Stomach (tissue), 9 donors: Measurements from ENCODE around the gene RFTN1. TPM values are rescaled to one million over a fixed set of nuclear protein-coding genes. Genes with fewer than 3 reads are reported as not detected.

Source experiments
- DNase-seq, 2 donors: peaks; one replicate each; pipeline versions ENCODE4 v3.0.0 to v3.0.0-alpha.2; 2013 to 2019
- H3K27ac ChIP-seq, 5 donors: fragments of 200-600 bp in 4 of 5; sonication (generic) in 4 of 5; one replicate each; pipeline ENCODE4 v1.5.1; 2013 to 2019; ENCODE audit warnings: mild to moderate bottlenecking in 1 of 5, moderate library complexity in 1 of 5
- H3K27me3 ChIP-seq, 3 donors: fragments of 200-600 bp; sonication (generic); one replicate each; pipeline ENCODE4 v1.5.1; 2017 to 2019; ENCODE audit warnings: mixed run types in 1 of 3
- H3K36me3 ChIP-seq, 4 donors: fragments of 200-600 bp; sonication (generic); 1 replicate in 3 of 4; 2 replicates in 1 of 4; pipeline ENCODE4 v1.5.1; 2016 to 2019
- H3K4me1 ChIP-seq, 4 donors: fragments of 200-600 bp; sonication (generic); one replicate each; pipeline ENCODE4 v1.5.1; 2016 to 2019
- H3K4me3 ChIP-seq, 4 donors: fragments of 200-600 bp; sonication (generic) in 3 of 4; one replicate each; pipeline ENCODE4 v1.5.1; 2016 to 2019; ENCODE audit warnings: mild to moderate bottlenecking in 1 of 4
- H3K9me3 ChIP-seq, 4 donors: fragments of 200-600 bp; sonication (generic); one replicate each; pipeline ENCODE4 v1.5.1; 2016 to 2019
- EP300 ChIP-seq: sonication (generic); formaldehyde crosslinking; IDR thresholded peaks from one replicate; pipeline ENCODE4 v1.6.1; 2017; ENCODE audit warnings: antibody characterized with exemption
- POLR2A ChIP-seq, 4 donors: fragments of 450-650 bp; IDR thresholded peaks; one replicate each; pipeline ENCODE4 v1.6.1; 2016; ENCODE audit warnings: antibody characterized with exemption in 4 of 4, control low read depth in 2 of 4, mild to moderate bottlenecking in 1 of 4, moderate library complexity in 1 of 4
- POLR2AphosphoS5 ChIP-seq, 3 donors: sonication (generic); formaldehyde crosslinking; IDR thresholded peaks; one replicate each; pipeline ENCODE4 v1.6.1; 2016; ENCODE audit warnings: antibody characterized with exemption in 3 of 3
- WGBS, 5 donors: extraction: QIAGEN DNeasy Blood & Tissue Kit in 3 of 5; methylation state at CpG; one replicate each; pipeline versions ENCODE4 v1.1.5 to v1.1.7; 2013 to 2018; 5-methylcytosine and 5-hydroxymethylcytosine counted together
- intact Hi-C: fragments of 100-400 bp; cut with DNase I; formaldehyde crosslinking; loops from one replicate; pipeline ENCODE4 v1.15.1; 2023; ENCODE audit warnings: low total_unique reads
- polyA plus RNA-seq, 3 donors: library from polyadenylated mRNA; stranded (reverse); fragments of 200-250 nt; gene quantifications; one replicate each; pipeline ENCODE4 v1.2.3, GENCODE V29; 2013
- total RNA-seq, 5 donors: library from RNA; depleted of rRNA; stranded (reverse); fragments of >200 nt; gene quantifications; one replicate each; pipeline versions ENCODE4 v1.1.0 to v1.2.3, GENCODE V29; 2014 to 2016
- TF ChIP-seq, protein P1 (sequence below), 7 experiments: fragments of 450-650 bp in 4 of 7; fragments of 200-600 bp in 3 of 7; sonication (generic) in 3 of 7; IDR thresholded peaks; one replicate each; pipeline ENCODE4 v1.5.1; 2016 to 2019; ENCODE audit warnings: antibody characterized with exemption in 7 of 7, control low read depth in 2 of 7, mild to moderate bottlenecking in 1 of 7
- donor health status: healthy with polysubstance abuse.
- donor health status: Bipolar disorder and iron deficiency.
- donor health status: healthy.

Gene RFTN1
- total and polyA plus RNA-seq, 8 donors, result 4.6 to 103 (median 18.9) TPM

- 73 to 84% (median 81%) methylated on average over 6 of the region's 6 CpGs for WGBS, 5 donors
- H3K4me1 ChIP-seq, result no peaks in the 10 kb centered on the region
- DNase-seq, result no peak
- intact Hi-C loops, result no loop called here
- H3K9me3 ChIP-seq, result no peaks in the 10 kb centered on the region
- H3K27ac ChIP-seq, result no peak overlapping the region
- no peak overlapping the region for H3K4me3 ChIP-seq
- no peaks in the 10 kb centered on the region for H3K36me3 ChIP-seq
- no peaks in the 10 kb centered on the region for H3K27me3 ChIP-seq
- TF ChIP-seq POLR2A (IDR thresholded peaks at IDR 0.05) (no peak), POLR2AphosphoS5 (IDR thresholded peaks at IDR 0.05) (no peak), EP300 (no peak)
- TF ChIP-seq, protein P1, sequence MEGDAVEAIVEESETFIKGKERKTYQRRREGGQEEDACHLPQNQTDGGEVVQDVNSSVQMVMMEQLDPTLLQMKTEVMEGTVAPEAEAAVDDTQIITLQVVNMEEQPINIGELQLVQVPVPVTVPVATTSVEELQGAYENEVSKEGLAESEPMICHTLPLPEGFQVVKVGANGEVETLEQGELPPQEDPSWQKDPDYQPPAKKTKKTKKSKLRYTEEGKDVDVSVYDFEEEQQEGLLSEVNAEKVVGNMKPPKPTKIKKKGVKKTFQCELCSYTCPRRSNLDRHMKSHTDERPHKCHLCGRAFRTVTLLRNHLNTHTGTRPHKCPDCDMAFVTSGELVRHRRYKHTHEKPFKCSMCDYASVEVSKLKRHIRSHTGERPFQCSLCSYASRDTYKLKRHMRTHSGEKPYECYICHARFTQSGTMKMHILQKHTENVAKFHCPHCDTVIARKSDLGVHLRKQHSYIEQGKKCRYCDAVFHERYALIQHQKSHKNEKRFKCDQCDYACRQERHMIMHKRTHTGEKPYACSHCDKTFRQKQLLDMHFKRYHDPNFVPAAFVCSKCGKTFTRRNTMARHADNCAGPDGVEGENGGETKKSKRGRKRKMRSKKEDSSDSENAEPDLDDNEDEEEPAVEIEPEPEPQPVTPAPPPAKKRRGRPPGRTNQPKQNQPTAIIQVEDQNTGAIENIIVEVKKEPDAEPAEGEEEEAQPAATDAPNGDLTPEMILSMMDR (IDR thresholded peaks at IDR 0.05), result no peak
Observed at GRCh38 chr3:16543242-16543864, 29.9 kb upstream of the RFTN1 start.

DNA sequence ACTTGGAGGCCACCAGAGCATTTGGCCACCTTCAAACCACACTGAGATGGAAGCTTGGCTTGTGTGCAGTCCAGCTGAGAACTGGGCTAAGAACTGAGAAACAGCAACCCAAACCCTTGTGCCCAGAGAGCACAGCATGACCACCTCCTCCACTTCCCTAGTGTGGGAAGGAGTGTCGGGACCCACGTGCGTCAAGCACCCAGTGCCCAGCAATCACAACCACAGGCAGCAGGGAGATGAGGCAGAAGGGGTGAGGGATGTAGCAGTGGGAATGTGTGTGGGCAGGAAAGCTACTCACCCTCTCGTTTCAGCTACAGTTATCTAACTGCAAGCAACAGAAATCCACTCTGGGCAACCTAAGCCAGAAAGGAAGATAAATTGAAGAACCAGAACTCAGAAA lies 25.0 kb upstream of the RFTN1 start:
- TF ChIP-seq, protein P1 (IDR thresholded peaks at IDR 0.05), result no peak
- TF ChIP-seq EP300 (no peak), POLR2A (IDR thresholded peaks at IDR 0.05) (no peak), POLR2AphosphoS5 (IDR thresholded peaks at IDR 0.05) (no peak)
- intact Hi-C loops, result no loop called here
- WGBS, 5 donors, result 74 to 87% (median 78%) methylated on average over 4 of the region's 4 CpGs

DNA sequence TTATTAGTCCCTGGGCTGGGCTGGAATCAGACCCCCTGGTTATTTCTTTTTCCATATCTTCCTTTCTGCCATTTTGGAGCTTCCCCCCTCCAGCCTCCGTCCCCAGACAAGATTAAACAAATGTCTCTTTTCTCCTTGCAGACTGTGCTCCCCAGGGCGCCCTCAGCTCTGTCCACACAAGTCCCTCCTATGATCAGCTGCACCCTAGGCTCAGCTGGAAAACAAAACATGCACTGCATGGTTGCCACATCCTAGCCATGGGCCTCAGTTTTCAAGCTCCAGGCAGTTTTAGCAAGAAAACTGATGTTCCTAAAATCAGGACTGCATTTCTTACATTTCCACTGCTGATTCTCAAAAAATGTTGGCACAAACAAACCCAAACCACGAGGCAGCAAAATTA lies 23.5 kb upstream of the RFTN1 start:
- DNase-seq, result no peak
- Histone ChIP-seq H3K27ac (no peak overlapping the region), H3K4me3 (no peak overlapping the region), H3K27me3 (no peaks in the 10 kb centered on the region), H3K36me3 (no peaks in the 10 kb centered on the region), H3K4me1 (no peaks in the 10 kb centered on the region), H3K9me3 (no peaks in the 10 kb centered on the region)
- TF ChIP-seq POLR2AphosphoS5 (IDR thresholded peaks at IDR 0.05) (no peak), POLR2A (IDR thresholded peaks at IDR 0.05) (no peak)
- WGBS, 5 donors, result 65 to 78% (median 74%) methylated on average over 3 of the region's 3 CpGs
- intact Hi-C loops, result no loop called here

More for the DNA sequence above, 25.0 kb upstream of the RFTN1 start:
- Histone ChIP-seq H3K9me3 (no peaks in the 10 kb centered on the region), H3K4me1 (no peaks in the 10 kb centered on the region), H3K27ac (no peak overlapping the region), H3K36me3 (no peaks in the 10 kb centered on the region), H3K4me3 (no peak overlapping the region), H3K27me3 (no peaks in the 10 kb centered on the region)
- DNase-seq, result no peak

- 92 to 96% (median 93%) methylated on average over 4 of the region's 4 CpGs for WGBS, 5 donors
- intact Hi-C loops, result no loop called here
- no peaks in the 10 kb centered on the region for H3K27me3 ChIP-seq
- TF ChIP-seq POLR2A (IDR thresholded peaks at IDR 0.05) (no peak), POLR2AphosphoS5 (IDR thresholded peaks at IDR 0.05) (no peak), EP300 (no peak)
- TF ChIP-seq, protein P1 (IDR thresholded peaks at IDR 0.05), result no peak
- H3K4me1 ChIP-seq, result no peaks in the 10 kb centered on the region
- no peak for DNase-seq
- H3K4me3 ChIP-seq, result no peak overlapping the region
- H3K9me3 ChIP-seq, result no peaks in the 10 kb centered on the region
- no peak overlapping the region for H3K27ac ChIP-seq
- no peaks in the 10 kb centered on the region for H3K36me3 ChIP-seq
Observed at GRCh38 chr3:16536344-16536663, 22.8 kb upstream of the RFTN1 start.

DNA sequence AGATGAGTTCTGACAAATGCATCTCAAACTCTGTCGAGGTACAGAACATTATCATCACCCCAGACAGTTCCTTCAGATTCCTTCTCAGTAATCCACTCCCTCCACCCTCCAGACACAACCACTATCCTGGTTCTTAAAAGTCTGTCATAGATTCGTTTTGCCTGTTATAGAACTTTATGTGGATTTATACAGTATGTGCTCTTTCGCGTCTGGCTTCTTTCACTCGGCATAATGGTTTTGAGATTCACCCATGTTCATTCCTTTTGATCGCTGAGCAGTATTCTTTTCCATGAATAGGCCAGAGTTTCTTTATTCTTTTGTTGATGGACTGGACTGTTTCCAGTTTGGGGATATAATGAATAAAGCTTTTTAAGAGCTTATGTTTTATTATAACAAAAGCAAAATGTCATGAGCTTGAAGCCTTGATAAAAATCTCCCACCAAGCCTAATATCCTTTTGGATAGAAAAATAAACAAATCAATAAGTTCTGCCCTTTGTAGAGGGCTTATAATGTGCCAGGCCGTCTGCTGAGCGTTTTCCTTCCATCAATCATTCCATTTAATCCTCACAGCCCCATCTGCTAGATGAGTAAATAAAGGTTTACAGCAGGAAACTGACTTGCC lies 21.3 kb upstream of the RFTN1 start:
- H3K36me3 ChIP-seq, result no peaks in the 10 kb centered on the region

More for the DNA sequence above, 21.3 kb upstream of the RFTN1 start:
- Histone ChIP-seq H3K9me3 (no peaks in the 10 kb centered on the region), H3K27me3 (no peaks in the 10 kb centered on the region), H3K4me1 (no peaks in the 10 kb centered on the region), H3K4me3 (no peak overlapping the region), H3K27ac (no peak overlapping the region)
- no peak for DNase-seq
- TF ChIP-seq POLR2AphosphoS5 (IDR thresholded peaks at IDR 0.05), result no peak
- TF ChIP-seq POLR2A (IDR thresholded peaks at IDR 0.05), result no peak
- TF ChIP-seq, protein P1 (IDR thresholded peaks at IDR 0.05), result no peak
- TF ChIP-seq EP300, result no peak
- WGBS, 5 donors, result 45 to 57% (median 49%) methylated on average over 8 of the region's 8 CpGs
- intact Hi-C loops, result no loop called here
